GM12878 (cell line): ENCODE data around the gene IRGC. TPM values are rescaled to one million over a fixed set of nuclear protein-coding genes. Genes with fewer than 3 reads are reported as not detected.

Source experiments
- ATAC-seq: fragments of 200-7000 bp; cut with Tn5 transposase; 3 replicates; pipeline ENCODE4 v1.9.1; 2020; ENCODE audit warnings: mild to moderate bottlenecking, moderate library complexity
- BruUV-seq: library from RNA; stranded (reverse); fragments of 400-500 nt; replicated peaks from 2 replicates; lab custom pipeline; 2021; lab: Mats Ljungman, UMichigan
- CTCF ChIA-PET: fragments of 300-600 bp; sonication (Branson Sonifier 250); formaldehyde crosslinking; extraction: SDS; loops from one replicate; lab custom pipeline; 2021; ENCODE audit warnings: inconsistent platforms; lab: Yijun Ruan, JAX
- POLR2A ChIA-PET: fragments of 350-600 bp; formaldehyde crosslinking; extraction: SDS; loops from one replicate; lab custom pipeline; 2021; ENCODE audit warnings: inconsistent platforms; lab: Charles Lee
- RAD21 ChIA-PET: fragments of 300-600 bp; sonication (Branson Sonifier 250); formaldehyde crosslinking; loops from one replicate; lab custom pipeline; 2023; ENCODE audit warnings: antibody characterized with exemption; ENCODE audit not compliant: unreplicated experiment; lab: Charles Lee
- SMC1A ChIA-PET: fragments of 300-600 bp; sonication (Branson Sonifier 250); formaldehyde crosslinking; loops from one replicate; lab custom pipeline; 2023; ENCODE audit not compliant: unreplicated experiment, uncharacterized antibody; lab: Charles Lee
- DNase-seq: peaks from one replicate; pipeline ENCODE4 v3.0.0-alpha.2; 2011; ENCODE audit warnings: low read depth, low spot score
- FAIRE-seq: peaks from 3 replicates; lab custom pipeline; 2011; peaks lifted over from hg19 to GRCh38; lab: Jason Lieb, UNC
- H2AFZ ChIP-seq: 2 replicates; pipeline ENCODE4 v1.6.0; 2011; ENCODE audit warnings: low read depth, low read length, control low read depth; ENCODE audit not compliant: control insufficient read depth
- H3K27ac ChIP-seq: 2 replicates; pipeline ENCODE4 v1.5.1; 2011; ENCODE audit warnings: control low read depth; ENCODE audit not compliant: control insufficient read depth, insufficient read depth
- H3K27me3 ChIP-seq, 2 experiments: replicated peaks in 1 of 2; 2 replicates each; pipeline versions ENCODE4 v1.6.0 to v1.6.1; 2011; ENCODE audit warnings: low read length in 1 of 2; ENCODE audit not compliant: control insufficient read depth in 2 of 2, insufficient read depth in 2 of 2
- H3K36me3 ChIP-seq, 2 experiments: 2 replicates each; pipeline ENCODE4 v1.5.1; 2011; ENCODE audit warnings: low read length in 1 of 2; ENCODE audit not compliant: control insufficient read depth in 2 of 2, insufficient read depth in 2 of 2
- H3K4me1 ChIP-seq: 2 replicates; pipeline ENCODE4 v1.6.1; 2011; ENCODE audit warnings: mild to moderate bottlenecking, low read length, moderate library complexity, mixed read lengths; ENCODE audit not compliant: control insufficient read depth, insufficient read depth
- H3K4me2 ChIP-seq: 2 replicates; pipeline ENCODE4 v1.6.0; 2011; ENCODE audit warnings: control low read depth; ENCODE audit not compliant: control insufficient read depth, insufficient read depth
- H3K4me3 ChIP-seq: fragments of 200-600 bp; sonication (generic); 2 replicates; pipeline ENCODE4 v1.5.1; 2016
- H3K79me2 ChIP-seq: 2 replicates; pipeline ENCODE4 v1.6.0; 2011; ENCODE audit warnings: low read length; ENCODE audit not compliant: control insufficient read depth, insufficient read depth
- H3K9ac ChIP-seq: 2 replicates; pipeline ENCODE4 v1.8.0; 2011; ENCODE audit warnings: low read length, control low read depth, mixed read lengths; ENCODE audit not compliant: control insufficient read depth, insufficient read depth
- H3K9me3 ChIP-seq: replicated peaks from 3 replicates; pipeline ENCODE4 v1.5.1; 2011; ENCODE audit warnings: mild to moderate bottlenecking, low read length; ENCODE audit not compliant: control insufficient read depth, insufficient read depth
- H4K20me1 ChIP-seq: 2 replicates; pipeline ENCODE4 v1.6.0; 2011; ENCODE audit not compliant: control insufficient read depth, insufficient read depth
- CEBPB ChIP-seq, 2 experiments: fragments of 150-350 bp in 1 of 2; IDR thresholded peaks; 2 replicates each; pipeline ENCODE4 v1.6.1; 2012 to 2014; ENCODE audit warnings: low read depth in 2 of 2, low read length in 2 of 2, borderline replicate concordance in 1 of 2, inconsistent platforms in 1 of 2
- CREB1 ChIP-seq: IDR thresholded peaks from 2 replicates; pipeline ENCODE4 v1.6.1; 2012; ENCODE audit warnings: low read depth, mild to moderate bottlenecking, inconsistent platforms
- CREM ChIP-seq: IDR thresholded peaks from 2 replicates; pipeline ENCODE4 v1.6.1; 2014; ENCODE audit warnings: antibody characterized with exemption, low read depth
- CTCF ChIP-seq, 3 experiments: IDR thresholded peaks in 2 of 3; conservative IDR thresholded peaks in 1 of 3; 2 replicates each; pipeline ENCODE4 v1.5.1; 2011; ENCODE audit warnings: low read depth in 3 of 3, low read length in 3 of 3, mild to moderate bottlenecking in 3 of 3, control low read depth in 2 of 3, moderate library complexity in 2 of 3, inconsistent platforms in 1 of 3, mixed read lengths in 1 of 3; ENCODE audit not compliant: control insufficient read depth in 2 of 3, insufficient read depth in 1 of 3; ENCODE audit errors: extremely low read depth in 1 of 3
- ELK1 ChIP-seq: IDR thresholded peaks from 2 replicates; pipeline ENCODE4 v1.6.1; 2012; ENCODE audit warnings: low read depth, low read length, improper control_type of control experiment
- EZH2 ChIP-seq: IDR thresholded peaks from 2 replicates; pipeline ENCODE4 v1.6.1; 2012; ENCODE audit warnings: low read depth, mild to moderate bottlenecking, control low read depth, inconsistent platforms, low read length, borderline replicate concordance; ENCODE audit not compliant: control insufficient read depth
- FOS ChIP-seq: IDR thresholded peaks from 3 replicates; pipeline ENCODE4 v1.6.1; 2011; ENCODE audit warnings: borderline replicate concordance; ENCODE audit not compliant: insufficient read length; ENCODE audit errors: extremely low read depth
- IKZF2 ChIP-seq, 2 experiments: fragments of 450-650 bp; IDR thresholded peaks; 2 replicates each; pipeline ENCODE4 v1.6.1; 2017; ENCODE audit warnings: mild to moderate bottlenecking in 2 of 2, moderate library complexity in 2 of 2
- NFYA ChIP-seq: IDR thresholded peaks from 2 replicates; pipeline ENCODE4 v1.6.1; 2011; ENCODE audit warnings: low read depth, mild to moderate bottlenecking, low read length, improper control_type of control experiment, borderline replicate concordance
- RAD51 ChIP-seq: fragments of 450-650 bp; IDR thresholded peaks from 2 replicates; pipeline ENCODE4 v1.6.1; 2016; ENCODE audit warnings: moderate library complexity, mild to moderate bottlenecking, inconsistent platforms
- RUNX3 ChIP-seq: IDR thresholded peaks from 2 replicates; pipeline ENCODE4 v1.6.1; 2012; ENCODE audit warnings: low read length, inconsistent platforms
- SIX5 ChIP-seq: IDR thresholded peaks from 2 replicates; pipeline ENCODE4 v1.6.1; 2011; ENCODE audit warnings: mild to moderate bottlenecking, low read depth, low read length, moderate library complexity; ENCODE audit not compliant: severe bottlenecking
- SREBF2 ChIP-seq: IDR thresholded peaks from 2 replicates; pipeline ENCODE4 v1.6.1; 2012; ENCODE audit warnings: mild to moderate bottlenecking, low read length
- ZNF687 ChIP-seq: fragments of 450-650 bp; IDR thresholded peaks from 2 replicates; pipeline ENCODE4 v1.6.1; 2017; ENCODE audit warnings: mild to moderate bottlenecking, moderate library complexity
- WGBS: methylation state at CpG from one replicate; pipeline ENCODE4 v1.1.6; 2016; ENCODE audit warnings: low lambda C conversion rate; ENCODE audit not compliant: insufficient replicate concordance, insufficient coverage; ENCODE audit errors: missing lambda C conversion rate; 5-methylcytosine and 5-hydroxymethylcytosine counted together
- in situ Hi-C: fragments of 300-500 bp; cut with MboI; formaldehyde crosslinking; loops from 9 replicates; pipeline ENCODE4 v1.14.3; 2018; ENCODE audit warnings: mixed read lengths
- intact Hi-C: fragments of 100-400 bp; cut with micrococcal nuclease; formaldehyde crosslinking; loops from one replicate; pipeline ENCODE4 v1.14.2; 2022; ENCODE audit not compliant: unreplicated experiment
- polyA plus RNA-seq, 11 experiments: library from polyadenylated mRNA; depleted of rRNA in 4 of 11; unstranded in 6 of 11; stranded (reverse) in 5 of 11; fragments of >200 nt; fragmentation: Nextera tagmentation in 4 of 11; fragmentation: Illumina TruSeq in 1 of 11; extraction: Ambion mirVana in 4 of 11; extraction: Trizol in 1 of 11; gene quantifications; 1 replicate in 1 of 11; 2 replicates in 10 of 11; pipeline versions ENCODE4 v1.2.1 to v1.2.3, GENCODE V29; 2011 to 2016; ENCODE audit warnings: inconsistent platforms in 2 of 11, missing spikeins in 2 of 11, low read depth in 1 of 11
- total RNA-seq, 4 experiments: library from RNA; depleted of rRNA in 3 of 4; stranded (reverse); fragments of >200 nt in 3 of 4; fragmentation: Illumina TruSeq in 1 of 4; extraction: Trizol in 1 of 4; gene quantifications; 2 replicates each; pipeline versions ENCODE4 v1.2.1 to v1.2.3, GENCODE V29; 2013 to 2021

Gene IRGC
- total and polyA plus RNA-seq, 10 of the 15 experiments (the other 5 are each of a cell fraction or from before 2014, with no cell fraction given) = 0.04 TPM; not detected in 9

GRCh38 chr19:43765109-43765876 lies 49.4 kb downstream of the IRGC start:
- TSS peak; percentile 68 for BruUV-seq
- CTCF ChIA-PET = interaction anchor here (1.0 to 20.8 kb wide), 7 partner anchors 11 to 96 kb away, joined by 3 to 324 read pairs (median 22); partner anchors contain the start of genes KCNN4, PLAUR and SMG9
- TF ChIP-seq ELK1 = 0 out of 2 replicates have a peak, but pooled peaks have one; percentile 60
- TF ChIP-seq SIX5 = no peak
- peak; percentile 95 for TF ChIP-seq CREM
- TF ChIP-seq CREB1 = peak; percentile 51; the same call in 1 of the 2 replicates
- TF ChIP-seq IKZF2 (IDR thresholded peaks at IDR 0.05) = peak; percentile 99 to 100
- TF ChIP-seq SREBF2 = no peak
- no peak for TF ChIP-seq CTCF (IDR thresholded peaks at IDR 0.05 in 2 of 3, conservative IDR thresholded peaks at IDR 0.05 in 1 of 3; ENCODE audit: control insufficient read depth in 2 of 3, extremely low read depth in 1 of 3, insufficient read depth in 1 of 3, low read depth in 3 of 3, low read length in 3 of 3)
- peak; percentile 41; the same call in 1 of the 2 replicates for TF ChIP-seq RAD51
- TF ChIP-seq CEBPB (IDR thresholded peaks at IDR 0.05; ENCODE audit: borderline replicate concordance in 1 of 2, low read depth in 2 of 2, low read length in 2 of 2) = peak in 1 of 2 experiments; percentile 91; a peak in 2 of 4 replicates
- no peak for TF ChIP-seq FOS
- no peak for TF ChIP-seq EZH2
- no peak for TF ChIP-seq NFYA
- TF ChIP-seq ZNF687 = peak; percentile 86
- peak; percentile 96 for TF ChIP-seq RUNX3

More at GRCh38 chr19:43765109-43765876, 49.4 kb downstream of the IRGC start:
- Histone ChIP-seq H3K9me3 (no peaks in the 10 kb centered on the region; the same call in 2 of the 3 replicates), H3K27me3 (no peaks in the 10 kb centered on the region), H2AFZ (no peak overlapping the region), H3K9ac (peak overlapping the region; percentile 78), H4K20me1 (no peaks in the 10 kb centered on the region), H3K4me3 (peak overlapping the region; percentile 14; the same call in 1 of the 2 replicates), H3K27ac (peak overlapping the region; percentile 100), H3K79me2 (no peaks in the 10 kb centered on the region; the same call in 1 of the 2 replicates), H3K4me2 (peak overlapping the region; percentile 96), H3K36me3 (peaks cover 30% of the 10 kb centered on the region in 2 experiments), H3K4me1 (peaks cover 57% of the 10 kb centered on the region)
- DNase-seq (peak; percentile 95), FAIRE-seq (peak; percentile 99), ATAC-seq (peak; percentile 81)
- ChIA-PET RAD21 (interaction anchor here (0.7 to 8.3 kb wide), 9 partner anchors 11 to 96 kb away, joined by 3 to 167 read pairs (median 21); partner anchors contain the start of genes KCNN4, PLAUR and SMG9), POLR2A (interaction anchor here (1.0 to 18.9 kb wide), 8 partner anchors 13 to 168 kb away, joined by 3 to 389 read pairs (median 4); partner anchors contain the start of genes KCNN4, PLAUR and SMG9), SMC1A (interaction anchor here (1.0 to 20.1 kb wide), 10 partner anchors 12 to 40 kb away, joined by 3 to 325 read pairs (median 4); partner anchors contain the start of genes KCNN4 and SMG9)
- in situ Hi-C loops = loop anchor here (25.0 kb wide), 2 partner anchors 1697 to 1828 kb away; partner anchors contain the start of genes ERFL and FOSB
- intact Hi-C loops = loop anchor here (1.0 to 2.0 kb wide), 3 partner anchors 11 to 16 kb away; partner anchors contain the start of gene SMG9
- under 1% methylated on average over 16 of the region's 16 CpGs for WGBS
